DMS 273 (cell line): ENCODE data around the gene TOB2.

Experiments used
- DNase-seq: peaks from one replicate; lab custom pipeline; 2025; ENCODE audit not compliant: unreplicated experiment; lab: John Stamatoyannopoulos, UW

The TOB2 gene

DNA sequence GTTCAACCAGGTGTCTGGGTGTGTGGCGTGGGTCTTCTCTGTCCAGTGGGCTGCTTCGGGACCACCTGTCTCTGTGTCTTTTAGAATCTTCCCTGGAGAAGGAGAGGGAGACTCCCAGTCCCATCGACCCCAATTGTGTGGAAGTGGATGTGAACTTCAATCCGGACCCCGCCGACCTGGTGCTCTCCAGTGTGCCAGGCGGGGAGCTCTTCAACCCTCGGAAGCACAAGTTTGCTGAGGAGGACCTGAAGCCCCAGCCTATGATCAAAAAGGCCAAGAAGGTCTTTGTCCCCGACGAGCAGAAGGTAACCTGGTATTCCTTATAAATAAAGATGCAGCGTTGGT, 52.6 kb downstream of the TOB2 start:
- no peak for DNase-seq

DNA sequence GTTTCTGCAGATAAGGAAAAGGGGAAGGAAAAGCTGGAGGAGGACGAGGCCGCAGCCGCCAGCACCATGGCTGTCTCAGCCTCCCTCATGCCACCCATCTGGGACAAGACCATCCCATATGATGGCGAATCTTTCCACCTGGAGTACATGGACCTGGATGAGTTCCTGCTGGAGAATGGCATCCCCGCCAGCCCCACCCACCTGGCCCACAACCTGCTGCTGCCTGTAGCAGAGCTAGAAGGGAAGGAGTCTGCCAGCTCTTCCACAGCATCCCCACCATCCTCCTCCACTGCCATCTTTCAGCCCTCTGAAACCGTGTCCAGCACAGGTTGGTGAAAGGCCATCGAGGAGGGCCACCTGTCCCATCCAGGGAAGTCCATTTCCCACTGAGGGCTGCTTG, 59.3 kb downstream of the TOB2 start:
- no peak for DNase-seq

DNA sequence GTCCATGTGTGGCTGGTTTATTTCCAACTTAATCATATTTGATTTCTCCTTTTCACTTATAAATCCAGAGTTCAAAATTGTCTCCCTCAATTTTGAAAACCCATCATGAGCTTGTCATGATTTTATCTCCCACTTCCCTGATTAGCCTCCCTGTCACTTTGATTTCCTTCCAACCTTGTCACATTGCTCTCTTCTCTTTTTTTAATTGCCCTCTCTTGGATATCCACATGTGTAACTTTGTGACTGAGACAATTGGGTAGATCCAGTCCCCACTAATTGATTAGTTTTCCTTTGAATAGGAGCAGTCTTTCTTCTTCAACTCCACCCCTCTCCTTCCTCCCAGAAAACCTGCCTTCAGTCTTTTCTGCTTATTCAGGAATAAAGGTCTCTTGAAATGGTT, 62.5 kb downstream of the TOB2 start:
- DNase-seq: no peak
